WERI-Rb-1 (cell line): ENCODE measurements around the gene PSMB7.

ENCODE experiments used
- DNase-seq: peaks from one replicate; pipeline ENCODE4 v3.0.0-alpha.2; 2020
- H3K27ac ChIP-seq: fragments of 250-450 bp; sonication (Bioruptor Pico); 2 replicates; pipeline ENCODE4 v1.5.1; 2020; ENCODE audit warnings: mild to moderate bottlenecking, moderate library complexity
- H3K27me3 ChIP-seq: fragments of 250-450 bp; sonication (Bioruptor Pico); 2 replicates; pipeline ENCODE4 v1.5.1; 2021; ENCODE audit warnings: mild to moderate bottlenecking, low read depth, moderate library complexity; ENCODE audit not compliant: insufficient read depth, severe bottlenecking
- H3K36me3 ChIP-seq: fragments of 250-450 bp; sonication (Bioruptor Pico); 2 replicates; pipeline ENCODE4 v1.5.1; 2020; ENCODE audit warnings: mild to moderate bottlenecking, moderate library complexity
- H3K4me3 ChIP-seq: 2 replicates; pipeline ENCODE4 v1.5.1; 2011; ENCODE audit warnings: low read depth, mild to moderate bottlenecking, control low read depth, low read length
- H3K9me3 ChIP-seq: fragments of 250-450 bp; sonication (Bioruptor Pico); 2 replicates; pipeline ENCODE4 v1.5.1; 2021; ENCODE audit warnings: mild to moderate bottlenecking, moderate library complexity; ENCODE audit not compliant: severe bottlenecking
- TF ChIP-seq, protein P1 (sequence below): IDR thresholded peaks from 2 replicates; pipeline ENCODE4 v1.5.1; 2011; ENCODE audit warnings: low read depth, mild to moderate bottlenecking, control low read depth, inconsistent platforms, low read length

Gene PSMB7

DNA sequence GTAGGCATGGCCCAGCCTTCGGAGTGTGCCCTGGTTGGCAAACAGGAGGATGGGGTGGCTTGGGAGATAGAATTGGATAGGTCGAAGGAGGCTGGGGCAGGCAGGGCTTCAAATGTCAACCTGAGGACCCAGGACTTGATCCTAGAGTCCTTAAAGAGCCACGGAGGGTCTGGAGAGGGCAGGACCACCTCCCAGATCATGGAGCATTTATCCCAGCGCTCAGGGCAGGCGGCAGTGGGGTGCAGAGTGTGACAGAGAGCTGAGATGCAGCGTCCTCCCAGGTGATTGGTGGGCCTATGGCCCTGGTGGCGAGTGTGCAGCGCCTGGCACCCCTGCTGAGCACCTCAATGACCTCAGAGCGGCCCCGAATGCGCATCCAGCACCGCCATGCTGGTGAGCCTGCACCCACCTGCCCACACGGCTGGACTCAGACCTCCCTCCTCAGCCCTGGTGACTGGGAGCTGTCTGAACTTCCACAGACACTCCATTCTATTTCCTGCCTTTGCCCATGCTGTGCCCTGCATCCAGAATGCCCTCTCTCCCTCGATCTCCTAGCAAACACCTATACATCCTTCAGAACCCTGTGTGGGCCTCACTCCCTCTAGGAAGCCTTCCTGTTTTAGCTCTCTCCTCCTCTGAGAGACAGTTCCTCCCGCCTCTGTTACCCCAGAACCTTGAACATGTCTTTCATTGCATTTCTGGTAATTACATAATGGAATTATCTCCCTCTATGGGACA, 41.3 kb upstream of the PSMB7 start:
- H3K27me3 ChIP-seq = no peaks in the 10 kb centered on the region
- no peak overlapping the region for H3K27ac ChIP-seq
- no peak overlapping the region for H3K4me3 ChIP-seq
- no peak for DNase-seq
- H3K9me3 ChIP-seq = no peaks in the 10 kb centered on the region
- TF ChIP-seq, protein P1, sequence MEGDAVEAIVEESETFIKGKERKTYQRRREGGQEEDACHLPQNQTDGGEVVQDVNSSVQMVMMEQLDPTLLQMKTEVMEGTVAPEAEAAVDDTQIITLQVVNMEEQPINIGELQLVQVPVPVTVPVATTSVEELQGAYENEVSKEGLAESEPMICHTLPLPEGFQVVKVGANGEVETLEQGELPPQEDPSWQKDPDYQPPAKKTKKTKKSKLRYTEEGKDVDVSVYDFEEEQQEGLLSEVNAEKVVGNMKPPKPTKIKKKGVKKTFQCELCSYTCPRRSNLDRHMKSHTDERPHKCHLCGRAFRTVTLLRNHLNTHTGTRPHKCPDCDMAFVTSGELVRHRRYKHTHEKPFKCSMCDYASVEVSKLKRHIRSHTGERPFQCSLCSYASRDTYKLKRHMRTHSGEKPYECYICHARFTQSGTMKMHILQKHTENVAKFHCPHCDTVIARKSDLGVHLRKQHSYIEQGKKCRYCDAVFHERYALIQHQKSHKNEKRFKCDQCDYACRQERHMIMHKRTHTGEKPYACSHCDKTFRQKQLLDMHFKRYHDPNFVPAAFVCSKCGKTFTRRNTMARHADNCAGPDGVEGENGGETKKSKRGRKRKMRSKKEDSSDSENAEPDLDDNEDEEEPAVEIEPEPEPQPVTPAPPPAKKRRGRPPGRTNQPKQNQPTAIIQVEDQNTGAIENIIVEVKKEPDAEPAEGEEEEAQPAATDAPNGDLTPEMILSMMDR = no peak
- H3K36me3 ChIP-seq = no peaks in the 10 kb centered on the region

DNA sequence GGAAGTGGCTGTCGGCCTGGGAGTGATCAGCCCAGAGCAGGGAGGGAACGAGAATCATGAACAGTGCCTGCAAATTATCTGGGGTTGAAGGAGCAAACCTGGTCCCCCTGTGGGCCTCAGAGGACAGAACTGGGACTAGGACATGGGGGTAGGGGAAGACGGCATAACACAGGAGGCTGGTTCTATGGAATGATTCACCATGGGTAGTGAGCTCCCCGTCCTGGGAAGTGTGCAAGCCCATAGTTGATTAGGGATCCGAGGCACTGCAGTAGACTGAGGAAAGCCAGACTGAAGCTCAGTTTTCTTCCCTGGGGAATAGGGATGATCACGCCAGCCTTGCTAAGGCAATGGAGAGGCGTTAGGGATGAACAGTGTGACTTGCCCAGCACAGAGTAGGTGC, 40.6 kb upstream of the PSMB7 start:
- no peaks in the 10 kb centered on the region for H3K36me3 ChIP-seq
- no peak for DNase-seq
- no peak overlapping the region for H3K27ac ChIP-seq
- H3K27me3 ChIP-seq = no peaks in the 10 kb centered on the region
- H3K4me3 ChIP-seq = no peak overlapping the region
- no peaks in the 10 kb centered on the region for H3K9me3 ChIP-seq
- TF ChIP-seq, protein P1 = no peak

DNA sequence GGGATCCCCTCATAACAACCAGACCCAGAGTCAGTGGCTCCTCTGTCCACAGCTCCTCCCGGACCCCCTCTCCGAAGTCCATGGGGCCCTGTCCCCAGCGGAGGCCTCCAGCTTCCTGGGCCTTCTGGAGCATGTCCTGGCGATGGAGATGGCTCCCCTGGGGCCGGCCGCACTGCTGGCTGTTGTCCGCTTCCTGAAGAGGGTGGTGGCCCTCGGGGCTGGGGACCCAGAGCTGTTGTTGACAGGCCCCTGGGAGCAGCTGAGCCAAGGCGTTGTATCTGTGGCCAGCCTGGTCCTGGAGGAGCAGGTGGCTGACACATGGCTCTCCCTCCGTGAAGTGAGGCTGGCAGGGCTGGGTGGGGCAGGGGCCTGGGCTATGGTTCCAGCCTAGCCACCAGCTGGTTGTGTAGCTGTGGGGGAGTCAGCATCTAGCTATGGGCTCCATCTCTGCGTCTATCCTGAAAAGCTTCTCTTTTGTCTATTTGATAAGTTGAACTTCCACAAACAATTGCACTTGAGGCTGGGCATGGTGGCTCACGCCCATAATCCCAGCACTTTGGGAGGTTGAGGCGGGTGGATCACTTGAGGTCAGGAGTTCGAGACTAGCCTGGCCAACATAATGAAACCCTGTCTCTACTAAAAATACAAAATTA, 39.7 kb upstream of the PSMB7 start:
- H3K27ac ChIP-seq = no peak overlapping the region
- no peak for DNase-seq
- H3K36me3 ChIP-seq = no peaks in the 10 kb centered on the region
- H3K4me3 ChIP-seq = no peak overlapping the region
- H3K9me3 ChIP-seq = no peaks in the 10 kb centered on the region
- H3K27me3 ChIP-seq = no peaks in the 10 kb centered on the region
- TF ChIP-seq, protein P1 = no peak

DNA sequence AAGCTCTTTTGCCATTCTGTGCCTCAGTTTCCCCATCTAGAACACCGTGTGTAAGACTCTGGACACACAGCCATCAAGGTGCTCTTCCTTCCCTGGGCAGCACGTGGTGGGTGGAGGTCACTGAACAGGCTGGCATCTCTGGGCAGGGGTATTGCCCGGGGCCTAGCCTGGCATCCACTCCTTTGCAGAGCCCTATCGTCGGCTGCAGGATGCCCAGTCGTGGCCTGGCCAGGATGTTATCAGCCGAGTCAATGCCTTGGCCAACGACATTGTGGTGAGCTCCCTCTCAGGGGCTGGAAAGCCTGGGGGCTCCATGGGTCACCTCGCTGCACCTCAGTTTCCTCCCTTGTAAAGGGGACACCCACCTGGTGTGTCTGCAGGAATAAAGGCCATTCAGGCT, 39.1 kb upstream of the PSMB7 start:
- TF ChIP-seq, protein P1 = no peak
- H3K9me3 ChIP-seq = no peaks in the 10 kb centered on the region
- no peak overlapping the region for H3K27ac ChIP-seq
- H3K27me3 ChIP-seq = no peaks in the 10 kb centered on the region
- H3K4me3 ChIP-seq = no peak overlapping the region
- H3K36me3 ChIP-seq = no peaks in the 10 kb centered on the region
- no peak for DNase-seq

DNA sequence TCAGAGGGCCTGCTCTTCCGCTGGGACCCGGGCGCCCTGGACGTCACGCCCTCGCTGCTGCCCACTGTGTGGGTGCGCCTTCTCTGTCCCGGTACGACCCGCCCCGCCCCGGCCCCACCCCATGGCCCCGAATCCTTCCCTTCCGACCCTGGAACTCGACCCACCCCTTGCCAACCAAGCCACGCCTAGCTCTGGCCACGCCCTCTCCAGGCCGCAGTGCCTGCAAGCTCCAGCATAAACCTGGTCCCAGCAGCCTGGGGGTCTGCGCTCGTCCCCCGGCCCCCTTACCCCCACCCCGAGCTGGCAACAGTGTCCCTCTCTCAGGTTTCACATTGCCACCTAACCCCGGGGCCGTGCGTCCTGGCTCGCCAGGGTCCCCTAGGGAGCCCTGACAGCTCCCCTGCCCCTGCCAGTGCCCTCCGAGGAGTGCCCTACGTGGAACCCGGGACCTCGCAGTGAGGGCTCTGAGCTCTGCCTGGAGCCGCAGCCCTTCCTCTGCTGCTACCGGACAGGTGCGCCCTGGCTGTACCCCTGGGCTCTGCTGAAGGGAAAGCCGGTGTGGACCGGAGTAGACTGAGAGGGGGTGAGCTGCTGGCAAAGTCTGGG, 38.4 kb upstream of the PSMB7 start:
- no peaks in the 10 kb centered on the region for H3K9me3 ChIP-seq
- no peak overlapping the region for H3K27ac ChIP-seq
- H3K4me3 ChIP-seq = no peak overlapping the region
- TF ChIP-seq, protein P1 = no peak
- no peaks in the 10 kb centered on the region for H3K27me3 ChIP-seq
- no peaks in the 10 kb centered on the region for H3K36me3 ChIP-seq
- no peak for DNase-seq
